GM21737 (cell line): ENCODE data around the gene HSPBP1.
A peak's percentile ranks its signal among the peaks of the same experiment; 100 is the strongest.

Experiments used
- ATAC-seq: cut with Tn5 transposase; IDR thresholded peaks from one replicate; pipeline ENCODE4 v1.9.1; 2021; ENCODE audit warnings: mild to moderate bottlenecking, moderate library complexity; ENCODE audit not compliant: unreplicated experiment

The HSPBP1 gene

DNA sequence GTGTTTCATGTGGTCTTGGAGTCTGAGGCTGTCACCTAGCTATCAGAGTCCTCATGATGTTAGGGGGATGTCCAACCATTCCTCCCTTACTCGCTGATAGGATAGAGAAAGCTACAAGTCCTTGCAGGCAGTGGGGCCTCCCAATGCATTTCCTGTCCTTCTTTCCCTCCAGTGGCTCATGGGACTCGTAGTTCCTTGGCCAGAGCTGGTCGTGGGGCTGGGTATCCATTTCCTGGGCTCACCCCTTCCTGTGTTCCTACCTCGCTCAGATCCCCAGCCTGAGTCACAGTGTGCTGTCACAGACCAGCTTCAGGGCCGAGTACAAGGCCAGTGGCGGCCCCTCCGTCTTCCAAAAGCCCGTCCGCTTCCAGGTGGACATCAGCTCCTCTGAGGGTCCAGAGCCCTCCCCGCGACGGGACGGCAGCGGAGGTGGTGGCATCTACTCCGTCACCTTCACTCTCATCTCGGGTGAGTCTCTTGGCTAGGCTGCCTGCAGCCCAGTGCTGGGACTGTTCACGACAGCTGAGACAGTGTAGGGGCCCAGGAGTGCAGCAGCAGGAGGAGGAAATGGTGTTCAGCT, 26.2 kb upstream of the HSPBP1 start:
- ATAC-seq, result no peak

- ATAC-seq, result no peak
Measured at GRCh38 chr19:55305491-55305890, 25.6 kb upstream of the HSPBP1 start.

GRCh38 chr19:55304980-55305379, 25.1 kb upstream of the HSPBP1 start:
- ATAC-seq, result no peak

DNA sequence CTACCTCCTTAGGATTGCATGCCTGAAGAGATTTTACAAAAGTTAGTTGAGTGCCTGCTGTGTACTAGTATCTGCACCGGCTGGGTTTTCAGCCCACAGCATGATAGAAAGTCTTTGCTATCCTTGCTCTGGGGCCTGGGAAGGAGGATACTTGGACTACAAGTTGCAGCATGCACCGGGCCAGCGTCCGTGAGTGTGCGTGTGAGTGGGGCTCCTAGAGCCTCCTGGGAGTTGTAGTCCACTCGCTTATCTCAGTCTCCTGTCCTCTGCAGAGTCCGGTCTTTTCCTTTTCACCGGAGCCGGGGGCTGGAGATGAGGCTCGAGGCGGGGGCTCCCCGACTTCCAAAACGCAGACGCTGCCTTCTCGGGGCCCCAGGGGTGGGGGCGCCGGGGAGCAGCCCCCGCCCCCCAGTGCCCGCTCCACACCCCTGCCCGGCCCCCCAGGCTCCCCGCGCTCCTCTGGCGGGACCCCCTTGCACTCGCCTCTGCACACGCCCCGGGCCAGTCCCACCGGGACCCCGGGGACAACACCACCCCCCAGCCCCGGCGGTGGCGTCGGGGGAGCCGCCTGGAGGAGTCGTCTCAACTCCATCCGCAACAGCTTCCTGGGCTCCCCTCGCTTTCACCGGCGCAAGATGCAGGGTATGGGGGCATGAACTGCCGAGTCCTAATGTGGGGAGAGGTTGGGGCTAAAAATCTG, 24.5 kb upstream of the HSPBP1 start:
- ATAC-seq, result no peak

DNA sequence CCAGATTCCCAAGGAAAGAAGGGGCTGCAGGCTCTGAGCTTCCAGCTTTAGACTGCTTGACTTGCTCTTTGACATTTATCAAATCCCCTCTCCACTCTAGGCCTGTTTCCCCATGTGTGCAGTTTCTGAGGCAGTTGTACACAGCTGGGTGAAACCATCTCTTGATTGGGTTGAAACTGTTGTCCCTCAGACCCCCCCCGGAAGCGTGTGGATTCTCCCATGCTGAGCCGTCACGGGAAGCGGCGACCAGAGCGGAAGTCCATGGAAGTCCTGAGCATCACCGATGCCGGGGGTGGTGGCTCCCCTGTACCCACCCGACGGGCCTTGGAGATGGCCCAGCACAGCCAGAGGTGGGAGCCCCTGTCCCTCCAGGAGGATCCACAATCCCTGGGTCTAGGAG, 23.6 kb upstream of the HSPBP1 start:
- no peak for ATAC-seq

- no peak for ATAC-seq
Measured at GRCh38 chr19:55302318-55302703, 22.4 kb upstream of the HSPBP1 start.

DNA sequence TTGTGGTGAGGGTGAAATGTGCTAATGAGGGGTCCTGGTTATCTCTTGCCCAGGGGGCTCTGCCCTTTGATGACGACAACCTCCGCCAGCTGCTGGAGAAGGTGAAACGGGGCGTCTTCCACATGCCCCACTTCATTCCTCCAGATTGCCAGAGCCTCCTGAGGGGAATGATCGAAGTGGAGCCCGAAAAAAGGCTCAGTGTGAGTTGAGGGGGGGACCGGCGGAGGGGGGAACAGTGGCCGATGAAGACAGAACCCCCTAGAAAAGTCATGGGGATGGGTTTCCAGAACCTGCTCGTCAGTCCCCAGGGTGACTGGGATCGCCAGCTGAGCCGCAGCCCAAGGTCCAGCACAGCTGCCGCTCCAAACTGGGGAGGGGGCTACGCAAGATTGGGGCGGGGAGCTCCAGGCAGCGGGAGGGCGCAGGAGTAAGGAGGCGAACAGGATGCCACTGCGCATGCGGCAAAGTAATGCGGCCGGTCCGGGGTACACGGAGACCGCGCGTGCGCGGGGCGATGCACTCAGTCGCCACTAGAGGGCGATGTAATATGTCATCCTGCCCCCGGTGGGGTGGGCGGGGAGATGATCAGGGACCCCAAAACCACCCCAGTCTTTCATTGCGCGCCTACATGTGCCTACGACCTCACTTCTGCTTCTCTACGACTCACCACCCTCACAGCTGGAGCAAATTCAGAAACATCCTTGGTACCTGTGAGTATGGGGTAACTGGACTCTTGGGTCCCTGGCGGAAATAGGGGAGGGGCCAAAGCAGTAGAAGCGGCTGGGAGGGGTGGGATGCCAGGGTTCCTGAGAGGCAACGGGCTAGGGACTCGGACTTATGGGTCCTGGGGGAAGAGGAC, 21.8 kb upstream of the HSPBP1 start:
- peak; percentile 49 for ATAC-seq

- no peak for ATAC-seq
Measured at GRCh38 chr19:55300886-55301458, 21.1 kb upstream of the HSPBP1 start.

DNA sequence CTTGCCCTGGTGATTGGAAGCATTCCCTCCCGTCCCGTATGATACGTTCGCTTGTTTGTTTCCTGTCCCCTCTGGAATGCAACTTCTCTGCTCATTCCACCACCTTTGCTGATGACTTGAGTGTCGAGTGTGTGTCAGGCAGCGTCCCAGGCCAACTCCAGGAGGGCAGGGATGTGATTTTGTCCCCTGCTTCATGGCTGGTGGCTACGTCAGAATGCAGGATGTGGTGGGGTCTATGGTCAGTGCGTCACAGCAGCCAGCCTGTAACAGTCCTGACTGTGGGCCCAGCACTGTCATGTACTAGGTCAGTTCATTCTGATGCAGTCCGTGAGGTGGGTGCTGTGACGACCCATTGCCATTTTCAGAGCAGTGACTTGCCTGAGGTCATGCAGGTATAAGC, 20.1 kb upstream of the HSPBP1 start:
- ATAC-seq, result no peak

DNA sequence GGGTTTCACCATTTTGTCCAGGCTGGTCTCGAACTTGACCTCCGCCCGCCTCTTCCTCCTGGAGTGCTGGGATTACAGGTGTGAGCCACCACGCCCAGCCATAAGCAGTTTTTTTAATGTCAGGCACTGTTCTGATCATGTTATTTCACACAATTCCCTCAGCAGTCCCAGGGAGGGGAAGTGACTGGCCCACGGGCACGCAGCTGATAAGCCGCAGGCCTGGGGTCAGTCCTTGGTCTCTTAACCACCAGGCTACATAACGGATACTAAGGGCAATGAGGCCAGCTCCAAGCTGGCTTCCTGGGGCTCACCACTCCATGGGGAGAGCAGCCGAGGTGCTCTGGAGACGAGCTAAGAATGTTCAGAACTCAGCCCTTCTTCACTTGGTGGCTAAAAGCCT, 17.4 kb upstream of the HSPBP1 start:
- ATAC-seq, result no peak

- ATAC-seq, result no peak
Measured at GRCh38 chr19:55289117-55289796, 9.3 kb upstream of the HSPBP1 start.

GRCh38 chr19:55287361-55288079, 7.6 kb upstream of the HSPBP1 start:
- no peak for ATAC-seq

DNA sequence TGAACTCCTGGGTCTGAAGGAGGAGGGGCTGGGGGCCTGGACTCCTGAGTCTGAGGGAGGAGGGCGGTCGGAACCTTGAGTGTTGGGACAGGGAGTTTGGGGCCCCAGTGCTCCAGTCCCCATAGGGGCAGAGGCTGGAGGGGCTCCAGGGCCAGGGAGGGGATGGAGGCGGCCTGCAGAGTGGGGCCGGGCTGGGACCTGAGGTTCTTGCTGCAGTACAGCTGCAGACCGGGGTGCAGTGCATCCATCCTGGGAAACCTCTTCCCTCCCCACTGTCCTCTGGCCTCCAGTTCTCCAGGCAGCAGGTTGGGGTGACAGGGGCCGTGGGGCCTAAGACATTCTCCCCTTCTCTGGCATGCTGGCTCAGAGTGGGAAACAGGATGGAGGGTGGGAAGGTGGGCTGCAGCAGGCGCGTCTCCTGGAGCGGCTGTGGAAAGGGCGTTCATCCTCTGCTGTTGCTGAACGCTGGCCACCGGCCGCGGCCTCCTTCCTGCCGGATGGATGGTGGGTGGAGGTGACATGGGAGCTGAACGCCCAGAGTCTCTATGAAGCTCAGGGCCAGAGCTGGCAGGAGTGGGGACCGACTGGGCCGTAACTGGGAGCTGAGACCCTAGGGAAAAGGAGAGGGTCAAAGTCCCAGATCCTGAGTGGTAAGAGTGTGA, 5.5 kb upstream of the HSPBP1 start:
- ATAC-seq, result no peak

DNA sequence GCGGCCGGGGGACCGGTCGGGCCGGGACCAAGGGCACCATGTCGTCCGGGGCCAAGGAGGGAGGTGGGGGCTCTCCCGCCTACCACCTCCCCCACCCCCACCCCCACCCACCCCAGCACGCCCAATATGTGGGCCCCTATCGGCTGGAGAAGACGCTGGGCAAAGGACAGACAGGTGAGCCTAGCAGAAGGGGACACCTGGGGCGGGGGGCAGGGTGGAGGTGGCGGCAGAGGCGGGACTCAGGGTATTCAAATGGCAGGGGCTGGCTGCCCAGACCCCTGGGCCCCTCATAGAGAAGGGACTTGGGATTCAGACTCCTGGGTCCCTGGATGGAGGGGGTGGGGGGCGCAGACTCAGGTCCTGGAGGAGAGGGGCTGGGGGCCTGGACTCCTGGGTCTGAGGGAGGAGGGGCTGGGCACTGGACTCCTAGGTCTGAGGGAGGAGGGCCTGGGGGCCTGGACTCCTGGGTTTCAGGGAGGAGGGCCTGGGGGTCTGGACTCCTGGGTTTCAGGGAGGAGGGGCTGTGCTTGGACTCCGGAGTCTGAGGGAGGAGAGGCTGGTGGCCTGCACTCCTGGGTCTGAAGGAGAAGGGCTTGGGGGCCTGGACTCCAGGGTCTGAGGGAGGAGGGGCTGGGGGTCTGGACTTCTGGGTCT, 4.6 kb upstream of the HSPBP1 start:
- ATAC-seq, result no peak

DNA sequence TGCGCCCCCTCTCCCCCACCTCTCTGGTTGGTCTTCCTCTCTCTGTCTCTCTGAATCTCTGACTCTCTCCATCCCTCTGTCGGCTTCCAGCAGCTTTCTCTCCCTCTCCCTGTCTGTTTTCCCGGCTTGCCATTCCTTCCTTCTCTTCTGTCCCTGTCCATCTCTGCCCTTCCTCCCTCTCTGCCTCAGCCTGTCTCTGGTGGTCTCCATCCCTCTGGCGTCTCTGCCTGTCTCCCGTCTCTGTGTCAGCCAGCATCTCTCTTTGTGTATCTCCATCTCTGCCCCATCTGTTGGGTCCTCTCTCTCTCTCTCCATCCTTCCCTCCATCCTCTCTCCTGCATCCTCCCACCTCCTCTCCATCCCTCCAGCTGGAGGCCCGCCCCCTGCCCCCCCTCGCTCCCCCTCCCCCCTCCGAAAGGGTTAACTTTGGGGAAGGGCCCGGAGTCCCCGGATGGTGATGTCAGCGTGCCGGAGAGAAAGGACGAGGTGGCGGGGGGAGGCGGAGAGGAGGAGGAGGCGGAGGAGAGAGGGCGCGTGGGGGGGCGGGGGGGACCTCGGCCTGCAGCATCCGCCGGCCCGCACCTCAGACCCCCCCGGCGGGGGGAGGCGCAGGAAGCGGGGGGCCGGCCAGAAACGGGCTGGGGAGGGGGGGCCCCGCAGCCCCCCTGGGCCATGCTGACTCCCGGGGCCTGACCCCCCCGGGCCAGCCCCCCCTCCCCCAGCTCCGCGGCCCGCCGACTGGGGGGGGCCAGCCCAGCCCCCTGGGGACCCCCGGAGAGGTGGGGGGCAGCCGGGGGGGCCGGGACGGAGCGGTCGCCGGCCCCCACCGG, 3.9 kb upstream of the HSPBP1 start, which contains the start of gene BRSK1:
TSS of gene BRSK1 (plus strand) at position 450 of the 830 bp plus-strand sequence. CDS start 446 bp downstream, outside the sequence.
- ATAC-seq, result no peak

DNA sequence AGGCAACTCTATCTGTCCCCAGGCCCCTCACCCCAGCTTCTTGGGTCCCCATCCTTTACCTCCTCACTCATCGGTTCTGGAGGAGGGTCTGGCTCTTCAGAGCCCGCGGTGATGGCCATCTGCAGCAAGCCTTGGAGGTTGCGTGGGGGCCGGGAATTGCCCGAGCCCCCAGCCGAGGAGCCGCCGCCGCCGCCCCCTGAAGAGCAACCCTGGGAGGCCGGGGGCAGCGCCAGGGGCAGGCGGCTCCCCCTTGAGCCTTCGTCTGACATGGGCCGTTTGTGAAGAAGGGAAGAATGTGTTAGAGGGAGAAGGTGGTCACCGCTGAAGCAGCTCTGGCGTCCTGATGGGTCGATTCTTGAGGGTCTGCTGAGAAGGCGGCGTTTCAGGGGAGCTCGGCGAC, 570 bp downstream of the HSPBP1 start:
- ATAC-seq, result no peak

DNA sequence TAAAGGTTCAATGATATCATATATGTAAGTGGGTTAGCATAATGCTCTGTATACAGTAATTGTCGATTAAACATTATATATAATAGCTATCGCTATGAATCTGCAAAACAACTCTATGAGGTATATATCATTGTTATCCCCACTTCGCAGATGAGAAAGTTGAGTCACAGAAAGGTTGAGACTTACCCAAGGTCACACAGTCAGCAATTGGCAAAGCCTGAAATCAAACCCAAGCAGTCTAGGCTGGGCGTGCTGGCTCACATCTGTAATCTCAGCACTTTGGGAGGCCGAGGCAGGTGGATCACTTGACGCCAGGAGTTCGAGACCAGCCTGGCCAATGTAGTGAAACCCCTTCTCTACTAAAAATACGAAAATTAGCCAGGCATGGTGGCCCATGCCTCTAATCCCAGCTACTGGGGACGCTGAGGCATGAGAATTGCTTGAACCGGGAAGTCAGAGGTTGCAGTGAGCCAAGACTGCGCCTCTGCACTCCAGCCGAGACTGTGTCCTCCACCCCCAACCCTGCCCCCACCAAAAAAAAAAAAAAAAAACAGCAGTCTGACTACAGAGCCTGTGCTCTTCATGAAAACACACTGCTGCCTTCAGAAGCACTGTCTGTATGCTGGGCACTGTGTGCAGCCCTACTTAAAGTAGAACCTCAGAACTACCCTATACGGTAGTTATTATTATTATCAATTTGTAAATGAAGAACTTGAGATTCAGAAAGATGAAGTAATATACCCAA, 1.3 kb downstream of the HSPBP1 start:
- no peak for ATAC-seq

- ATAC-seq, result no peak
Measured at GRCh38 chr19:55277494-55277893, 2.4 kb downstream of the HSPBP1 start.
